GM18870 (cell line): ENCODE measurements around the gene MED16.
"Not testable (repeated sequence)": the region's sequence is repeated elsewhere in the genome, so short reads cannot be mapped to it uniquely, and the experiment has no call there.

Experiments used
- ATAC-seq: cut with Tn5 transposase; IDR thresholded peaks from one replicate; pipeline ENCODE4 v1.9.1; 2021; ENCODE audit warnings: moderate library complexity; ENCODE audit not compliant: unreplicated experiment

Gene MED16

GRCh38 chr19:891421-892200 lies 1.4 kb downstream of the MED16 start:
- ATAC-seq, result not testable (repeated sequence)

- ATAC-seq, result no peak
Measured at GRCh38 chr19:890831-891230, 2.2 kb downstream of the MED16 start.

- ATAC-seq, result no peak
Measured at GRCh38 chr19:889662-890295, 3.2 kb downstream of the MED16 start.

GRCh38 chr19:888581-889385 lies 4.2 kb downstream of the MED16 start:
- no peak for ATAC-seq

GRCh38 chr19:887599-887998 lies 5.4 kb downstream of the MED16 start:
- no peak for ATAC-seq

- no peak for ATAC-seq
Measured at GRCh38 chr19:887072-887471, 5.9 kb downstream of the MED16 start.

- no peak for ATAC-seq
Measured at GRCh38 chr19:885536-886224, 7.3 kb downstream of the MED16 start.

- no peak for ATAC-seq
Measured at GRCh38 chr19:884420-885211, 8.4 kb downstream of the MED16 start.

- no peak for ATAC-seq
Measured at GRCh38 chr19:883661-884211, 9.3 kb downstream of the MED16 start.

- no peak for ATAC-seq
Measured at GRCh38 chr19:882871-883497, 10.0 kb downstream of the MED16 start.

GRCh38 chr19:881385-882071 lies 11.5 kb downstream of the MED16 start:
- no peak for ATAC-seq

GRCh38 chr19:879711-880438 lies 13.1 kb downstream of the MED16 start:
- no peak for ATAC-seq

- not testable (repeated sequence) for ATAC-seq
Measured at GRCh38 chr19:878751-879561, 14.0 kb downstream of the MED16 start.

GRCh38 chr19:877992-878660 lies 14.9 kb downstream of the MED16 start:
- ATAC-seq, result not testable (repeated sequence)

- ATAC-seq, result no peak
Measured at GRCh38 chr19:876780-877314, 16.1 kb downstream of the MED16 start.

GRCh38 chr19:876089-876488 lies 16.9 kb downstream of the MED16 start:
- ATAC-seq, result no peak
